Bone marrow (tissue), 2 donors: ENCODE results near the gene TMEM185B.
A peak's percentile ranks its signal among the peaks of the same experiment; 100 is the strongest.
"Not testable (repeated sequence)": the region's sequence is repeated elsewhere in the genome, so short reads cannot be mapped to it uniquely, and the experiment has no call there.

ENCODE experiments used
- DNase-seq, 2 donors: peaks; one replicate each; lab custom pipeline; 2025; lab: John Stamatoyannopoulos, UW

The TMEM185B gene

DNA sequence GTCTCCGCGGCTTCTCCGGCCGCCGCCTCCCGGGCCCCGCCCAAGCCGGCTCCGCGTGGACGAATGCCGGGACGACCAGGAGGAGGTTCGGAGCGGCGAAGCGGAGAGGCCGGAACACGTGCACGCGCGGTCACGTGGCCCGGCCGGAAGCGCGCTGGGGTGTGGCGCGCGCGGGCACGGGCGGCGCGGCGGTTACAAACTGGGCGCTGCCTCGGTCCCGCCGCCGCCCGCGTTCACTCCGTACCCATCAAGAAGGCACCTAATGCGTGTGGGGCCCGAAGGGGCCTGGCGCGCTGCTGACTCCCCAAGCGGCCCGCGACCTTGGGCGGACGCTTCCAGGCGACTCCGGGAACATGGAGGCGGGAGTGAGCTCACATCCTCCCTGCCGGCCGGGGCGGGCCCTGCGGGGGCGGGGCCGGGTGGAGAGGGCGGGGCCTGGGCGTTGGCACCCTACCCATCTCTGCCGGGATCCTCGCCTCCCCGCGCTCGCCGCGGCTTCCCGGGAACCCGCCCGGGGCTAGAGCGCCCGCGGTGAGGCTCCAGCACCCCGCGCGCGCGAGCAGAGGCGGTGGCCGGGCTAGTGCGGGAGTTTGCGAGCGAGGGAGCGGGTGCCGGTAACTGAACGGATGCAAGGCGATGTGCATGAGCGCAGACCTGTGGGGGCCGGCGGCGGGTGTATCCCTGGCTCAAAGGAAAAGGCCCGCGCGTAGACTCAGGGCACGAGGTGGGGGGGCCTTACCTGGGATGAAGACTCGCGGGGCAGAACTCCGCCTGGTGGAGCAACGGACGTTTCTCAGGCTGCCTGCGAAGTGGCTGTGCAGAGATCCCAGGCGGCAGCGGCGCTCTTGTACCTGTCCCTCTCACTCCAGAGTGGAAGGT lies at the start of gene TMEM185B:
Gene TMEM185B, minus strand, starts transcription at position 367 of the 879 bp plus-strand sequence. CDS start 424 bp downstream, outside the sequence.
- DNase-seq = peak; percentile 19 to 84

DNA sequence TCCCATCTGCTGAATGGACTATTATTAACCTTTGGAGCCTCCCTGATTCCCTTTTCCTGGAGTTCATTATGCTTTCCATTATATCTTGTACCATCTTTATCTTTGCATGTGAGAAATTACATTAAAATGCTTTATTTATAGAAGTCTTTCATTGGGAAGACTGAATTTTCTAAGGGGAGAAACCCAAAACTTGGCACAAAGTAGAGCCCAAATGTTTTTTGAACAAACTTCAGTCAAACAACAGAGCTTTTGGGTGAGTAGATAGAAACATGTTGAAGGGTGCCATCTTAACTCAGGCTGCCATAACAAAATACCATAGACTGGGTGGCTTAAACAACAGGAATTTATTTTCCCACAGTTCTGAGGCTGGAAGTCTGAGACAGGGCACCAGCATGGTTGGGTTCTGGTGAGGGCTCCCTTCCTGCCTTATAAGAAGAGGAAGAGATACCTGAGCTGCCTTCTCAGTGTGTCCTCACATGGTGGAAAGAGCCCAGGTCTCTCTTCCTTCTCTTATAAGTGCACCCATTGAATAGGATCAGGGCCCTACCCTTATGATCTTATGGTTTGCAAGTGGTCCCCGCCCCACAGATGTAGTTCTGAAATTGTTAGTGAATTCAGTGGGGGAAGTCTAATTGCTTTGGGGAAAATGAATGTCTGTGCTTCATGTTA lies 48.6 kb upstream of the TMEM185B start:
- no peak for DNase-seq

DNA sequence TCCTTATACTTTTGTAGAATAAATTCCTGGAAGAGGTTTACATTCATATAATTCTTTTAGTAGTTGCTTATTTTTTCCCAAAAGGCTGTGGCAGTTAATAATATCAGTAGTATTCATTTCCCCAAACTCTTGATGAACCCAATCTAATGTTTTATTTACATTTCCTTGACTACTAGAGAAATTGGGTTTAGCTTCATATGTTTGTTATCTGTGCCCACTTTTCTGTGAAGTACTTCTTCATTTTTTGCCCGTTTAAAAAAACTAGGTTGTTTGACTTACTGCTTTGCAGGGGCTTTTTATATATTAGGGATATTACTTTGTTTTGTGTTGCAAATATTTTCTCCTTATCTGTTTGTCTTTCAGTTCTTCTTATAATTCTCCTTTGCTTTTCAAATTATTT lies 46.6 kb upstream of the TMEM185B start:
- DNase-seq = no peak

DNA sequence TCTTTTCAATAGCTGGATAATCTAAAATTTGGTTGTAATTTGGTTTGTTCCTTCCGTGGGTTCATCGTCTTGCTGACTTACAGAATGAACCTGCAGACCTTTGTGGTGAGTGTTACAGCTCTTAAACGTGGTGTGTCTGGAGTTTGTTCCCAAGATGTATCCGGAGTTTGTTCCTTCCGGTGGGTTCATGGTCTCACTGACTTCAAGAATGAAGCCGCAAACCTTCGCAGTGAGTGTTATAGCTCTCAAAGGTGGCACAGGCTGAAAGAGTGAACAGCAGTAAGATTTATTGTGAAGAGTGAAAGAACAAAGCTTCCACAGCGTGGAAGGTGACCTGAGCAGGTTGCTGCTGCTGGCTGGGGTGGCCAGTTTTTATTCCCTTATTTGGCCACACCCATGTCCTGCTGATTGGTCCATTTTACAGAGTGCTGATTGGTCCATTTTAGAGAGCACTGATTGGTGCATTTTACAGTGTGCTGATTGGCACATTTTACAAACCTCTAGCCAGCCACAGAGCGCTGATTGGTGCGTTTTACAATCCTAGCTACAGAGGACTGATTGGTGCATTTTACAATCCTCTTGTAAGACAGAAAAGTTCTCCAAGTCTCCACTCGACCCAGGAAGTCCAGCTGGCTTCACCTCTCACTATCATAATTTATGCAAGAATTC lies 46.0 kb upstream of the TMEM185B start:
- no peak for DNase-seq

DNA sequence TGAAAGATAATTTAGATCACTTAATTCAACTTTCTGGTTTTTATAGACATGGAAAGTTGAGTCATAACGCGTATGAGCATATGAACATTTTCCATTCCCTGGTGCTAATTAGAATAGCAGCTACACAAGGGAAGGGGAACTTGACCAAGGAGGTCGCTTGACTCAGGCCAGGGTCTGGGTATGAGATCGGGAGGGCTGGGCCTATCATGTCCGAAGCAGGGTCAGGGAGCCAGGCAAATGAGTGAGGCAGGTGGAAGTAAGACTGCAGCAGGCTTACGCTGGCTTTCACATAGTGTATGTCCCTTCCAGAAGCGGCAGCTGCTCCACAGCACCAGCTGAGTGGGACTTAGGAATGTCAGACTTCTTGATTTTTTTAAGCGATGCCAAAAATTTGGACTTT lies 44.1 kb upstream of the TMEM185B start:
- no peak for DNase-seq

DNA sequence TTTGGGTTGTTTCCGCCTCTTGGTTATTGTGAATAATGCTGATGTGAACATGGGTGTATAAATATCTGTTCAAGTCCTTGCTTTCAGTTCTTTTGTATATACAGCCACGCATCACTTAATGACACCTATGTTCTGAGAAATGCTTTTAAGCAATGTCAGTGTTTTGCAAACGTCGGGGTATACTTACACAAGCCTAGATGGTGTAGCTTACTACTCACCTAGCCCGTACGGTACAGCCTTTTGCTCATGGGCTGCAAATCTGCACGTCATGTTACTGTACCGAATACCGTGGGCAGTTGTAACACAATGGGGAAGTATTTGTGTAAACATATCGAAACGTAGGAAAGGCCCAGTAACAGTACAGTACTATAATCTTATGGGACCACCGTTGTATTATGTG lies 41.8 kb upstream of the TMEM185B start:
- no peak for DNase-seq

DNA sequence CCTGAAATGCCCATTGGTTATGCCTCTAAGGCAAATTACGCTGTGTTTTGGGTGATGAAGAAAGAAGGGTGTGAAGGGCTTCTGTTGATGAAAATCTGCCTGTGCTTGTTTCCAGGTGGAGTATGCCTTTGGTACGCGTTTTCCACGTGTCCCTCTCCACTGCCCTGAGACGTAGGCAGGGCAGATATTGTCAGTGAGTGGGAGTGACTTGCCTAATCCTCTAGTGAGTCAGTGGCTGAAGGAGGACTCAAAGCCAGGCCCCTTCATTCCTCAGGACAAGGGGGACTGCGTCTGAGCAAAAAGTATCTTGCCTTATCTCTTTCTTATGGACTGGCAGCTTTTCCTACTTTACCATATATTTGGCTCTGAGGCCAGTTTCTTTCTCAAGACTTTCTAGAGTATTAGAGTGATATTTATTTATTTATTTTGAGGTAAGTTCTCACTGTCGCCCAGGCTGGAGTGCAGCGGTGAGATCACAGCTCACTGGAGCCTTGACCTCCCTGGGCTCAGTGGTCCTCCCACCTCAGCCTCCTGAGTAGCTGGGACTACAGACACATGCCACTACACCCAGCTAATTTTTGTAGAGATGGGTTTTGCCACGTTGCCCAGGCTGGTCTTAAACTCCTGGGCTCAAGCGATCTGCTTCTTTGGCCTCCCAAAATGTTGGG lies 39.7 kb upstream of the TMEM185B start:
- DNase-seq = no peak

DNA sequence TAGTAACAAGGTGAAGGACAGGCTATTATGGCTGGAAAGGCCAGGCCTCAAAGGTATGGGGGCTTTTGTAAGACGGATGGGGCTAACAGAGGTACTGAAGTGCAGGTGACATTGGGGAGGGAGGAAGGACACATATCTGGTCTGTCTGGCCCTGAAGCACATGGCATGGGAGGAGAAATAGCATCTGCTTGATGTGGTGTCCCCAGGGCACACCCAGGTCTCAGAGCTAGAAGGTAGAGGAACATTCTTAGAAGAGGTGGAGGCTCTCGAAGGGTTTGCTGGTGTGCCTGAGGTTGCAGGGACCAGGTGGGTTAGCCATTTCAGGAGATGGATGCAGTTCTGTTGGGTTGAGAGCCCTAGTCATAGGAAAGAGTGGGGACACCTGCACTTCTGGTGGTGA lies 39.0 kb upstream of the TMEM185B start:
- DNase-seq = no peak

DNA sequence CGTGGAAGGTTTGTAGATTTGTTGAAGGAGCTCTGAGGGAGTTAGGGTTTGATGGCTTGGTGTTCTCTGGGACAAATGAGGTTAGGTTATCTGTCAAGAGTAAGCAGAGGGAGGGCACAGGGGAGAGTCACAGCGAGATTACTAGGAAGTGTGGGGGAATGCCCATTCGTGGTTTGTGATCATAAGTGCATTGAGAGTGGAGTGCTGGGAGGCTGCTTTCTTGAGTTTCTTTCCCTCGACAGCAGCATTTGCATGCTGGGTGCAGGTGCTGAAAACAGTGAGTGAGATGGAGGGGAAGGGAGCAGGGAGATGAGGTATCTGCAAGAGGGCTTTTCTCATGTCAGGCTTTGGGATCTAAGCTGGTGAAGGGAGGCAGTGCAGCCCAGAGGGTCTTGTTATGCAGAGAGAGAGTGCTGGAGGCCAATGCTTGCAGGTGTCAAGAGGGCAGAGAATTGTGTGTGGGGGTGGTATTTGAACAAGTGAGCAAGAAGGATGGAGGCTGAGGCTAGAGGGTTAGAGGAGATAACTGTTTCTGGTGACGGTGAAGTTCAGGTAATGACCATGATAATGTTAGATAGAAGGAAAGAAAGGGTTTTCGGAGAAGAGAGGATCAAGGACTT lies 38.3 kb upstream of the TMEM185B start:
- no peak for DNase-seq

DNA sequence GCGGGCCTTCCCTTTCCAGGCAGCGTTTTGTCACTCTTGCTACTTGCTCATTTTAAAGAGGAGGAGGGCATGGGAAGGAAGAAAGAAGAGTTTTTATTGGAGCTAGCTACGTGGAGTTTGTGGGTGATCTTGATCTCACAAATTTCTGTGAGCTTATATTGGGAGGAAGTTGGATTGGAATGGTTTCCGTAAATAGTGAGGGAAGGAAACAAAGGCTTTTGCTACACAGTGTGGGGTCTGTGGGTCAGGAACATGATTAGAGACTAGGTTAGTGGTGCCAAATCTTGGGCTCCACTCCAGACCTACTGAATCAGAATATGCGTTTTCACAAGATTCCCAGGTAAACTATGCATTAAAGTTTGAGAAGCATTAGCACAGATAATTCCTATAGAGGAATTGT lies 37.5 kb upstream of the TMEM185B start:
- DNase-seq = no peak

DNA sequence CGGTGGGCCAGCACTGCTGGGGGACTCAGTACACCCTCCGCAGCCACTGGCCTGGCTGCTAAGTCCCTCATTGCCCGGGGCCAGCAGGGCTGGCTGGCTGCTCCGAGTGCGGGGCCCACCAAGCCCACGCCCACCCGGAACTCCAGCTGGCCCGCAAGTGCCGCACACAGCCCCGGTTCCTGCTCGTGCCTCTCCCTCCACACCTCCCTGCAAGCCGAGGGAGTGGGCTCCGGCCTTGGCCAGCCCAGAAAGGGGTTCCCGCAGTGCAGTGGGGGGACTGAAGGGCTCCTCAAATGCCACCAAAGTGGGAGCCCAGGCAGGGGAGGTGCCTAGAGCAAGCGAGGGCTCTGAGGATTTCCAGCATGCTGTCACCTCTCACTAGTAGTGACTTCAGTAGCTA lies 36.7 kb upstream of the TMEM185B start:
- DNase-seq = not testable (repeated sequence)

DNA sequence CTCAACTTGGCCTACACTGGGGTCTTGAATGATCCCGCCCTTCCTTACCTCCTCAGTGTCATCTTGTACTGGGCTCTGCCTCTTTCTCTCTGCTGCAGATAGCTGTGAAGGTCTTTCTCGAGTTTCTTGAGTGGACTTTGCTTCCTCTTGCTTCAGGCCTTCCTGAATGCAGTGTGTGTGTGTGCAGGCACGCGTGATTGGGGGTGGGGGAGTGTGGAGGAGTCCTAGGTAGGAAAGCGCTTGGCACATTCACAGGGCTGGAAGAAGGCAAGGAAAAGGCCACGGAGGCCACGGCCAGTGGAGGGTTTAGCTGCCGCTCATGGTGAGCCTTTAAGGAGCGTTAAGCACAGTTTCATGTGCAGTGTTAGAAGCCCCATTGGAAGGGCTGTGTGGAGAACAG lies 35.0 kb upstream of the TMEM185B start:
- DNase-seq = no peak

DNA sequence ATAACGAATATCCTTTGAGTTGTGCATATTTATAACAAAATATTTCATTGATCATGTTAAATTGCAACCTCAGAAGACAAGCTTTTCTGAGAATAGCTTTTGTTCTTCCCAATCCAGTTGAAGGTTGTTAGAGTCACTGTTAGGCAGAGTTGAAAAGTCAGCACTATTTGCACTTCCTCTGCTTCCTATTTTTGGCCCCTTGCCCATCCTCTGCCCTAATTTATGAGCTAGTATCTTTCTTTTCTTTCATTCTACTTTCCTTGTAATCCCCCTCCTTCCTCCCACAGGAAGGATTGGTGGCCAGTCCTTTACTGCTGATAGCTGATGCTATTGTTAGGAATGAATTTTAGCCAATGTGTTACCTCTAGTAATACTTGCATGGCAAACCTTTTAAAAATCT lies 34.3 kb upstream of the TMEM185B start:
- DNase-seq = peak in 1 of 2 donors; percentile 53

DNA sequence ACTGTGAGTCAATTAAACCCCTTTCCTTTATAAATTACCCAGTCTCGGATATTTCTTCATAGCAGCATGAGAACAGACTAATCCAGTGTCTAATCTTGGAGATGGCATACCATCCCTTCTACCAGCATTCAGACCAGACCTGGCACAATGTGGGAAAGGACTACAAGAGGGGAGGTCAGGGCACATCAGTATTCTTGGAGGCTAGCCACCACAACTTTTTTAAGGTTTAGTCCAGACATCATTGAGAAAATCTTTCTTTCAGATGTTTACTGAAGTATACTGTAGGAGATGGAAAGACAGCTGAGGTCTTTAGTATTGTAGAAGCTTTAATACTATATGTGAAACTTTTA lies 33.4 kb upstream of the TMEM185B start:
- DNase-seq = no peak

DNA sequence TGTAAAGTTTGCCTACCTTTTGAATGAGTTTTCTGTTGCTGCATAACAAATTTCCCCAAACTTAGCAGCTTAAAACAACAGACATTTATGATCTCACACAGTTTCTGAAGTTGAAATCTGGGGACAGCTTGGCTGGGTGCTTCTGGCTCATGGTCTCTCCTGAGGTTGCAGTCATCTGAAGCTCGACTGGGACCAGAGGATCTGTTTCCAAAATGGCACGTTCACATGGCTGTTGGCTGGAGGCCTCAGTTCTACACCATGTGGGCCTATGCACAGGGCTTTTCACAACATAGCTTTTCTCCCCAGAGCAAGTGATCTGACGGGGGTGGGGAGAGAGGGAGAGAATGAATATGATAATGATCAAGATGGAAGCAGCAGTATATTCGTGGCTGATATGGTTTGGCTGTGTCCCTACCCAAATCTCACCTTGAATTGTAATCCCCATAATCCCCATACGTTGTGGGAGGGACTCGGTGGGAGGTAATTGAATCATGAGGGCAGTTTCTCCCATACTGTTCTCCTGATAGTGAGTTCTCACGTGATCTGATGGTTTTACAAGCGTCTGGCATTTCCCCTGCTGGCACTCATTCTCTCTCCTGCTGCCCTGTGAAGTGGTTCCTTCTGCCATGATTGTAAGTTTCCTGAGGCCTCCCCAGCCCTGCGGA lies 32.9 kb upstream of the TMEM185B start:
- DNase-seq = no peak

DNA sequence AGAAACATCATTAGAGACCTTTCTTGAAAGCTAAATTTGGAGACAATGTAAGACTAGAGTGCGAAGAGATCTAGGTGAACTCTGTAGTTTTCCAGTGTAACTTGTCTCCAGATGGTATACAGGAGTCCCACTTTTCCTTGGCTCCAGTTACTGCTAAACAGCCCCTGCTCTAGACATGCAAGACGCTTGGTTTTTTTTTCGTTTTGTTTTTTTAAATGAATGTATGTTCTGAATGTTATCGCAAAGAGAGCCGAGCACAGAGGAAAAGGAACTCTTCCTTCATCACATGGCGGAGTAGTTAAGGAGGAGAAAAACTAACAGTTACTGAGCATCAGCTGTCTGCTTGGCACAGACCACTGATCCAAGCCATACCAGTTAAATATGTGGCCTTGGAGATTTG lies 31.9 kb upstream of the TMEM185B start:
- DNase-seq = no peak

DNA sequence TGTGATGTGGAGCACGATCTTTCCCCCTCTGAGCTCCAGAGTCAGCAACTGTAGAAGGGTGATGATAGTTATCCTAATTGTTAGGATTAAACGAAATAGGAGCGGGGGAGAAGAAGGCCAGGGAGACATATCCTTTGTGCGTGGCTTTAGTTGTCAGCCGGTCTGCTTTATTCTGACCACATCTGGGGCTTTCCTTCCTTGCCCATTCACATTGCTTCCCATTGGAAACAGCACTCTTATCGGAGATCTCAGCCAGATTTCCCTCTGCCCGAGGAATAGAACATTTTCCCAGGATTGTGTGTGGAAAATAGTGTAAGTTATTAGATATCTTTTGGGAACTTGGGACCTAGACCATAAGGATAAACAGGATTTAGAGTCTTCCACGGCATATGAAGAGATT lies 31.0 kb upstream of the TMEM185B start:
- no peak for DNase-seq

DNA sequence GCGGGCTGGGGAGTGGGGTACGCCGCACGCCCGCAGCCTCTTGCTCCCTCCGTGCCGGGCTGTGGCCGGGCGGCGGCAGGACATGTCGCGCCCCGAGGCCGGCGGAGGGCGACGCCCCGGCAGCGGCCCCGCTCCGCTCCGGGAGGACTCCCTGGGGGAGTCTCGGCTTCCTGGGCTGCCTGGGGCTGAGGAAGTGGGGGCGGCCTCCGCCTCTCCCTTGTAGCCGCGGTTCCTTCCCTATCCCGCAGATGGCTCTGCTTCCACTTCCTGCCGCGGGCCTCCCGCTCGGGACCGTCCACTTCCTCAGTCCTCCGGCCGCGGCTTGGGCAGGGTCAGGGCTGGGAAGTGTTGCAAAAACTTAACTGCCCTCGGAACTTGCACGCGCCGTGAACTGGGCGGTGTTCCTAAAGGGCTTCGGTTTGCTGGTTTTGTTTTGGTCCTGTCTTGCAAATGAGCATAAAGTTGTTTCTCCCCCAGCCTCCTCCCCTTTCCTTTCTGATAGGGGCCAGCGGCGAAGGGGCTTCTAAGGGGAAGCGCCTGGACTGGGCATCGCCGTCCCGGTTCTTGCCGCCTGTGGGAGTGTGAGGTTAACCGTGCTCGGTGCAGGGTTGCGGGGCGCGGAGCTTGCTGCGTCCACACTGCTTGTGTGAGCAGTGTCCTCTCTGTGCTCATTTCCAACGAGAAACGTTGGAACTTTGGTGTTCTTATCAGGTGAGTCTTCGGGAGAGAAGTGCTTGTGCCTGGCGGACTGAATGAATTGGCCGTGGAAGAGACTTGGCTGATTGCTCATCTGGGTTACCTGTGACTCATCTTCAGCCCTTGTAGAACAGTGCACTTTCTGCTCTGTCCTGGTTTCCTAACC lies 30.1 kb upstream of the TMEM185B start:
- peak; percentile 17 to 85 for DNase-seq

DNA sequence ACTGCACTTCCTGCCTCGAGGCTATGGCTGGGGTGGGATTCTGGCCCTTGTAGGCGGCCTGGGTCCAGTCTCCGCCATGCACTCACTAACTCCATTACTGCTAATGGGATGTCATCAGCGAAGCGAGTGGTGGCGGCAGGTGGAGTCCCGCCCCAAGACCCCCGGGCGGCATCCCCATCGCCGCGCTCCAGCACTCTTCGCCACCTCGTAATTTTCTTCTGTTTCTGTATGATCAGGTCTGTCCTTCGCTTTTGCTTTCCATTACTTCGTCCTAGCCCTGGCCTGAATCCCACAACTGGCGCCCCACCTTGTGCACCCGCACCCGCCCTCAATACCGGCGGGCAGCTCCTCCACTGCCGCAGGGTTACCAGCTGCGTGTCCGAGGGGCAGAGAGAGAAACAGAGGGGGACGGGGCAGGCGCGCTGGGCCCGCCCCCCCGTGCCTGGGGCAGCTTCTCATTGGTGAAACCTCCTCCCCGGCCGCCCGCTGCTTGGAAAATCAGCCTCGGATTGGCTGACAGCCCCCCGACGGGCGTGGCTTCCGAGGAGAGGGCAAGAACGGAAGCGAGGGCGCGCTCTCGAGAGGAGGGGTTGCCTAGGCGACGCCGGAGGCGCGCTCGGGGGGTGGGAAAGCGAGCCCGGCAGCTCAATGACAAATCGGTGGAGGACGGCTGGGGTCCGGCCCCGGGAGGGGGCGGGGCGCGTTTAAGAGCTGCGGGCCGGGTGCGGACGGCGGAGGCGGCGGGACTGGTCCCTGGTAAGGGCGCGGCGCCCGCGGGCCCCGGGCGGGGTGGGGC lies 29.2 kb upstream of the TMEM185B start, which contains the start of gene RALB:
Gene RALB, plus strand, starts transcription at position 628 of the 796 bp plus-strand sequence. CDS start 25,813 bp downstream, outside the sequence.
- DNase-seq = peak; percentile 91 to 93

DNA sequence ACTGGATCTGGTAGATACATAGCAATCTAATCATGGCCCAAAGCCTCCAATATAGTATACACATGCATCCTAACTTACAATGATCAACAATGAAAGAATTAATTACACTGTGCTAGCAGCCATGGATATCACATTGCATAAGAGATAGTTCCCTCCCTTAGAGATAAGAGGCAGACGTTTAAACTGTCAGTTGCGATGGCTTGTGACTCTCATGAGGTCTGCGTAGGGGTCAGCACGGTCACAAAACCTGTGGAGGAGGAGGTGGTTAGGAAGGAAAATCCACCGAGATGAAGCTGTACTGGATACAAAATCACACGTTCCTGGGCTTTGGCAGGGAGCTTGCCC lies 28.7 kb upstream of the TMEM185B start:
- no peak for DNase-seq
